ENCODE results near the gene UGT1A10. TPM values are rescaled to one million over a fixed set of nuclear protein-coding genes. Genes with fewer than 3 reads are reported as not detected.
A peak's percentile ranks its signal among the peaks of the same experiment; 100 is the strongest.

Gene UGT1A10
- total and polyA plus RNA-seq, 12 donors, result not detected

DNA sequence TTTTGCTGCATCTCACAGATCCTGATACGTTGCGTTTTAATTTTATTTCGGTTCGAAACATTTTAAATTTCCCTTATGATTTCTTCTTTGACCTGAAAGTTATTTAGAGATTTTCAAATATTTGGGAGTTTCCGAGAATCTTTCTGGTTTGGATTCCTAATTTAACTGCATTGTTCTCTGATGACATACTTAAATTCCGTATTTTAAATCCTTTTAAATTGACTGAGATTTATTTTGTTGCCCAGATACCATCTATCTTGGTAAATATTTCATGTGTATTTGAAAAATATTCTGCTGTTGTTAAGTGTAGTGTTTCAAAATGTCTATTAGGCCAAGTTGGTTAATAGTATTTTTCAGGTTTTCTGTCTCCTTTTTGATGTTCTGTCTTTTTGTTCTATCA lies 179.6 kb downstream of the UGT1A10 start:
- H3K9me3 ChIP-seq, result peaks cover 0 to 9% (median 0%) of the 10 kb centered on the region in 11 donors
- peaks cover 0 to 35% (median 0%) of the 10 kb centered on the region in 7 donors for H3K27me3 ChIP-seq
- no peak overlapping the region for H3K4me3 ChIP-seq
- intact Hi-C loops (cut with DNase I), result no loop called here
- TF ChIP-seq, protein P1, sequence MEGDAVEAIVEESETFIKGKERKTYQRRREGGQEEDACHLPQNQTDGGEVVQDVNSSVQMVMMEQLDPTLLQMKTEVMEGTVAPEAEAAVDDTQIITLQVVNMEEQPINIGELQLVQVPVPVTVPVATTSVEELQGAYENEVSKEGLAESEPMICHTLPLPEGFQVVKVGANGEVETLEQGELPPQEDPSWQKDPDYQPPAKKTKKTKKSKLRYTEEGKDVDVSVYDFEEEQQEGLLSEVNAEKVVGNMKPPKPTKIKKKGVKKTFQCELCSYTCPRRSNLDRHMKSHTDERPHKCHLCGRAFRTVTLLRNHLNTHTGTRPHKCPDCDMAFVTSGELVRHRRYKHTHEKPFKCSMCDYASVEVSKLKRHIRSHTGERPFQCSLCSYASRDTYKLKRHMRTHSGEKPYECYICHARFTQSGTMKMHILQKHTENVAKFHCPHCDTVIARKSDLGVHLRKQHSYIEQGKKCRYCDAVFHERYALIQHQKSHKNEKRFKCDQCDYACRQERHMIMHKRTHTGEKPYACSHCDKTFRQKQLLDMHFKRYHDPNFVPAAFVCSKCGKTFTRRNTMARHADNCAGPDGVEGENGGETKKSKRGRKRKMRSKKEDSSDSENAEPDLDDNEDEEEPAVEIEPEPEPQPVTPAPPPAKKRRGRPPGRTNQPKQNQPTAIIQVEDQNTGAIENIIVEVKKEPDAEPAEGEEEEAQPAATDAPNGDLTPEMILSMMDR (IDR thresholded peaks at IDR 0.05), result no peak
- WGBS, 2 donors, result 88 to 92% methylated on average over 6 of the region's 6 CpGs
- no peak for DNase-seq
- no peaks in the 10 kb centered on the region for H3K36me3 ChIP-seq
- ATAC-seq, result no peak
- H3K27ac ChIP-seq, result no peak overlapping the region
- no peaks in the 10 kb centered on the region for H3K4me1 ChIP-seq

DNA sequence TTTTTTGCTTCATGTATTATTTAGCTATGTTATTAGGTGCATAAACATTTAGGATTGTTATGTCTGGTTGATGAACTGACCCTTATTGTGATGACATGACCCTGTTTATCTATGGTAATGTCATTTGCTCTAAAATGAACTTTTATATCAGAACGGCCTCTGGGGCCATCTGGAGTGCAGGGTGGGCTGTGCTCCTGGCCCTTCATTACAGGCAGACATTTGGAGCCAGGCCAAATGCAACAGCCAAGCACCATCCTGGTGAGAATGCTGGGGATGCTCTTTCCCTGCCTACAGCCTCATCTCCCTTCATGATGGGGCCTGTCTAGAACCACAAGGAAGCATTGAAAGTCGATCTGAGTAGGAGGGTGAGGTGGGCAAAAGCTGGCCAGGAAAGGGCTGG lies 180.1 kb downstream of the UGT1A10 start:
- Histone ChIP-seq H3K27me3 (peaks cover 0 to 35% (median 0%) of the 10 kb centered on the region in 7 donors), H3K27ac (no peak overlapping the region), H3K36me3 (no peaks in the 10 kb centered on the region), H3K4me1 (no peaks in the 10 kb centered on the region), H3K9me3 (peaks cover 0 to 9% (median 0%) of the 10 kb centered on the region in 11 donors), H3K4me3 (no peak overlapping the region)
- WGBS, 2 donors, result 30 to 35% methylated on average over 2 of the region's 2 CpGs
- intact Hi-C loops (cut with DNase I), result no loop called here
- DNase-seq, result no peak
- TF ChIP-seq, protein P1 (IDR thresholded peaks at IDR 0.05), result no peak
- no peak for ATAC-seq

DNA sequence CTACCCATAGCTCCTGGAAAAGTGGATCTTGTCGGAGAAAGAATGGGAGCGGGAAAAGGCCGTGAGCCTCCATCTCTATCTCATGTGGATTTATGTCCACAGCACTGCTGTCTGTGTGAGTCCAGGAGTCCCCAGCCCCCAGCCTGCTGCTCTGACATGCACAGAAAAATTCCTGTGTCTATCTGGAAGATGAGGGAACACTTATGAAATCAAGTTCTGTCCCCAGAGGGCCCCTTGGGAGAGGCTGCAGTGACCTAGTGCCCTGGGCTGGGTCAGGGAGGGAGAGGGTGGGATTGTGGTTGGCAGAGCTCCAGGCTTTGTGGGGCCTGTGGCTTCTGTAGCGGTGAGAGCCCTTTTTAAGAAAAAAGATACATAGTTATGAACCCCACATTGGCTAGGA lies 180.5 kb downstream of the UGT1A10 start:
- TF ChIP-seq, protein P1 (IDR thresholded peaks at IDR 0.05), result no peak
- DNase-seq, result peak in 1 of 2 donors; percentile 34

DNA sequence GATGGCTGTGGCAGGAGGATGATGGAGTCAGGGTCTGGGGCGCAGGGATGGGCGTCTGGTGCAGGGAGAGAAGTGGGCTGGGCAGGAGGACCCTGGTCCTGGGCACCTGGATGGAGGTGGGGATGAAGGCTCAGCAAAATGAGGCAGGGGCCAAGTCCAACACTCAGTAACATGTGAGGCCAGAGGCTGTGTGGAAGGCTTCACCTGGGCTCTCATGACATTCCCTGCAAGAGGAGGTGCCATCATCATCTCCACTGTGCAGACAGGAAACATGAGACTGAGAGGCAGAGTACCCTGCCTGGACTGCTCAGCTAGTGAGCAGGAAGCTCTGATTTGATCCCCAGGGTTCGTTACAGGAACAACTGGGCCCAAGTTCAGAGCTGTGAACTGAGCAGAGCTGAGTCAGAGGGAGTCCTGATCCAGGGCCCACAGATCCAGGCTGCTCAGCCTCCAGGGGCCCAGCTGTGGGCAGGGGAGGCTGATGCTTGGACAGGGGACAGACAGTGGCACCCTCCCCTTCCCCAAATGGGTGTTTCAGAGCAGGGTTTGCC lies 181.2 kb downstream of the UGT1A10 start:
- ATAC-seq, result peak in 1 of 8 donors; percentile 5

More for the DNA sequence above, 180.5 kb downstream of the UGT1A10 start:
- no peak overlapping the region for H3K27ac ChIP-seq
- no peaks in the 10 kb centered on the region for H3K36me3 ChIP-seq
- H3K27me3 ChIP-seq, result peaks cover 0 to 38% (median 0%) of the 10 kb centered on the region in 7 donors
- no peaks in the 10 kb centered on the region for H3K4me1 ChIP-seq
- intact Hi-C loops (cut with DNase I), result no loop called here
- no peak overlapping the region for H3K4me3 ChIP-seq
- peak in 1 of 8 donors; percentile 16 for ATAC-seq
- peaks cover 0 to 9% (median 0%) of the 10 kb centered on the region in 11 donors for H3K9me3 ChIP-seq
- WGBS, 2 donors, result 71 to 77% methylated on average over 4 of the region's 4 CpGs

More for the DNA sequence above, 181.2 kb downstream of the UGT1A10 start:
- WGBS, 2 donors, result 66 to 73% methylated on average over 3 of the region's 3 CpGs
- Histone ChIP-seq H3K9me3 (peaks cover 0 to 9% (median 0%) of the 10 kb centered on the region in 11 donors), H3K4me1 (no peaks in the 10 kb centered on the region), H3K4me3 (no peak overlapping the region), H3K27ac (no peak overlapping the region), H3K36me3 (no peaks in the 10 kb centered on the region), H3K27me3 (peaks cover 0 to 34% (median 0%) of the 10 kb centered on the region in 7 donors)
- intact Hi-C loops (cut with DNase I), result no loop called here
- DNase-seq, result no peak
- TF ChIP-seq, protein P1 (IDR thresholded peaks at IDR 0.05), result no peak
